A673 (cell line): Measurements from ENCODE around the gene FA2H. TPM values are rescaled to one million over a fixed set of nuclear protein-coding genes. Genes with fewer than 3 reads are reported as not detected.

Experiments
- Bru-seq: library from RNA; stranded (reverse); fragments of 400-500 nt; gene quantifications from one replicate; lab custom pipeline; 2021; lab: Mats Ljungman, UMichigan
- BruChase-seq, 2 experiments: library from RNA; stranded (reverse); fragments of 400-500 nt; gene quantifications; one replicate each; lab custom pipeline; 2021; lab: Mats Ljungman, UMichigan
- BruUV-seq: library from RNA; stranded (reverse); fragments of 400-500 nt; replicated peaks from 2 replicates; lab custom pipeline; 2021; lab: Mats Ljungman, UMichigan
- CTCF ChIA-PET: fragments of 300-600 bp; sonication (Branson Sonifier 250); formaldehyde crosslinking; loops from one replicate; lab custom pipeline; 2022; ENCODE audit warnings: antibody characterized with exemption; lab: Charles Lee
- POLR2A ChIA-PET: fragments of 300-600 bp; sonication (Branson Sonifier 250); formaldehyde crosslinking; loops from one replicate; lab custom pipeline; 2022; ENCODE audit warnings: antibody characterized with exemption; ENCODE audit not compliant: low non-redundant PET; lab: Charles Lee
- DNase-seq: peaks from one replicate; pipeline ENCODE4 v3.0.0-alpha.2; 2015; ENCODE audit warnings: low spot score
- H3K27ac ChIP-seq: fragments of 200-600 bp; sonication (generic); 2 replicates; pipeline ENCODE4 v1.5.1; 2016; ENCODE audit warnings: mixed run types, low read depth, mild to moderate bottlenecking, mixed read lengths, antibody characterized with exemption, low read length; ENCODE audit not compliant: poor library complexity, severe bottlenecking
- H3K27me3 ChIP-seq: fragments of 200-600 bp; sonication (generic); replicated peaks from 2 replicates; pipeline ENCODE4 v1.6.1; 2017; ENCODE audit warnings: mixed run types, low read depth, mild to moderate bottlenecking, mixed read lengths, antibody characterized with exemption, low read length; ENCODE audit not compliant: insufficient read depth, poor library complexity
- H3K36me3 ChIP-seq: fragments of 200-600 bp; sonication (generic); 2 replicates; pipeline ENCODE4 v1.6.1; 2016; ENCODE audit warnings: mixed run types, mild to moderate bottlenecking, mixed read lengths, antibody characterized with exemption, low read length; ENCODE audit not compliant: insufficient read depth, poor library complexity, severe bottlenecking
- H3K4me1 ChIP-seq: fragments of 200-600 bp; sonication (generic); 2 replicates; pipeline ENCODE4 v1.6.1; 2017; ENCODE audit warnings: mixed run types, mild to moderate bottlenecking, mixed read lengths, antibody characterized with exemption, low read length; ENCODE audit not compliant: insufficient read depth, poor library complexity, severe bottlenecking
- H3K4me3 ChIP-seq: fragments of 200-600 bp; sonication (generic); 2 replicates; pipeline ENCODE4 v1.5.1; 2016; ENCODE audit warnings: low read depth, mixed run types, mild to moderate bottlenecking, mixed read lengths, low read length; ENCODE audit not compliant: poor library complexity, severe bottlenecking
- H3K9me3 ChIP-seq: fragments of 200-600 bp; sonication (generic); 2 replicates; pipeline ENCODE4 v1.6.1; 2016; ENCODE audit warnings: mixed run types, low read depth, mild to moderate bottlenecking, mixed read lengths, antibody characterized with exemption, low read length; ENCODE audit not compliant: poor library complexity, severe bottlenecking
- CTCF ChIP-seq: fragments of 300-800, 200-600 bp; sonication (generic); conservative IDR thresholded peaks from 2 replicates; pipeline ENCODE4 v1.5.1; 2017; ENCODE audit warnings: low read depth, mild to moderate bottlenecking, antibody characterized with exemption, low read length, moderate library complexity, mixed read lengths
- EZH2 ChIP-seq: fragments of 200-600 bp; sonication (generic); IDR thresholded peaks from 2 replicates; pipeline ENCODE4 v1.6.1; 2017; ENCODE audit warnings: borderline replicate concordance, low read depth, mild to moderate bottlenecking, mixed read lengths, antibody characterized with exemption, low read length; ENCODE audit not compliant: poor library complexity, severe bottlenecking
- intact Hi-C: fragments of 100-400 bp; cut with micrococcal nuclease; formaldehyde crosslinking; loops from one replicate; pipeline ENCODE4 v1.10.0; 2022; ENCODE audit not compliant: unreplicated experiment
- long read RNA-seq: library from polyadenylated mRNA; stranded (forward); transcript quantifications from one replicate; pipeline ENCODE4 v2.0.0, GENCODE V29; 2022
- total RNA-seq: library from RNA; stranded (reverse); gene quantifications from 2 replicates; pipeline ENCODE4 v1.2.3, GENCODE V29; 2021

FA2H gene
- not detected in 2 replicates for total RNA-seq
- Bru-seq, nascent RNA, result percentile 7 among the genes with signal in this experiment
- percentile 4 among the genes with signal in this experiment for BruChase-seq, experiment 1, labeled RNA remaining after a 2-hour chase
- BruChase-seq, experiment 2, labeled RNA remaining after a 6-hour chase, result percentile 4 among the genes with signal in this experiment
- long read RNA-seq, result 0 reads

GRCh38 chr16:74774223-74775139, at the start of gene FA2H:
Gene FA2H, minus strand, starts transcription at chr16:74774820. Its CDS starts 65 bp downstream, at chr16:74774755.
- H3K27ac ChIP-seq, result no peak within 1 kb of the TSS
- POLR2A ChIA-PET, result no interaction called here
- intact Hi-C loops, result no loop called here
- no TSS peak for BruUV-seq
- H3K4me1 ChIP-seq, result peaks cover 8% of the 10 kb centered on the region
- H3K9me3 ChIP-seq, result no peaks in the 10 kb centered on the region
- no peaks in the 10 kb centered on the region for H3K36me3 ChIP-seq
- peak within 1 kb of the TSS; percentile 31 for H3K4me3 ChIP-seq
- CTCF ChIA-PET, result no interaction called here
- peaks cover 38% of the 10 kb centered on the region for H3K27me3 ChIP-seq
- TF ChIP-seq EZH2 (no peak), CTCF (no peak)
- peak; percentile 57 for DNase-seq

GRCh38 chr16:74817851-74818250, 43.2 kb upstream of the FA2H start:
- no peaks in the 10 kb centered on the region for H3K4me1 ChIP-seq
- no TSS peak for BruUV-seq
- H3K4me3 ChIP-seq, result no peak overlapping the region
- ChIA-PET POLR2A (no interaction called here), CTCF (interaction anchor here (0.8 kb wide), 1 partner anchor 45 kb away, joined by 3 read pairs; no protein-coding TSS in a partner anchor)
- H3K9me3 ChIP-seq, result no peaks in the 10 kb centered on the region
- no peaks in the 10 kb centered on the region for H3K27me3 ChIP-seq
- intact Hi-C loops, result no loop called here
- H3K36me3 ChIP-seq, result no peaks in the 10 kb centered on the region
- H3K27ac ChIP-seq, result no peak overlapping the region
- no peak for DNase-seq
- TF ChIP-seq EZH2, result no peak
- TF ChIP-seq CTCF, result no peak

- H3K27ac ChIP-seq, result no peak overlapping the region
- no peaks in the 10 kb centered on the region for H3K36me3 ChIP-seq
- BruUV-seq, result no TSS peak
- TF ChIP-seq CTCF, result peak; percentile 93
- TF ChIP-seq EZH2, result no peak
- POLR2A ChIA-PET, result no interaction called here
- no peak overlapping the region for H3K4me3 ChIP-seq
- no peaks in the 10 kb centered on the region for H3K9me3 ChIP-seq
- DNase-seq, result peak; percentile 78
- intact Hi-C loops, result loop anchor here (1.0 to 5.0 kb wide), 3 partner anchors 49 to 299 kb away; no protein-coding TSS in a partner anchor
- no peaks in the 10 kb centered on the region for H3K27me3 ChIP-seq
- H3K4me1 ChIP-seq, result no peaks in the 10 kb centered on the region
- CTCF ChIA-PET, result interaction anchor here (0.6 to 3.1 kb wide), 3 partner anchors 49 to 298 kb away, joined by 3 to 19 read pairs (median 9); no protein-coding TSS in a partner anchor
Observed at GRCh38 chr16:74813109-74813641, 38.6 kb upstream of the FA2H start.
